Neuronal stem cell (in vitro differentiated cells): ENCODE measurements around the gene CLIC5.

Experiments
- DNase-seq: peaks from one replicate; pipeline ENCODE4 v3.0.0-alpha.2; 2013; ENCODE audit warnings: low spot score
- H2AFZ ChIP-seq: one replicate; pipeline ENCODE4 v1.6.1; 2013; ENCODE audit warnings: mild to moderate bottlenecking, low read length, inconsistent platforms
- H2AK5ac ChIP-seq: 2 replicates; pipeline ENCODE4 v1.6.1; 2013; ENCODE audit warnings: low read depth, mild to moderate bottlenecking, inconsistent platforms, low read length, moderate library complexity, mixed read lengths
- H2BK120ac ChIP-seq: 2 replicates; pipeline ENCODE4 v1.6.1; 2013; ENCODE audit warnings: low read depth, mild to moderate bottlenecking, inconsistent platforms, low read length, moderate library complexity, mixed read lengths
- H2BK12ac ChIP-seq: one replicate; pipeline ENCODE4 v1.6.1; 2013; ENCODE audit warnings: low read length, inconsistent platforms
- H2BK15ac ChIP-seq: 2 replicates; pipeline ENCODE4 v1.6.1; 2013; ENCODE audit warnings: mild to moderate bottlenecking, low read length, inconsistent platforms, mixed read lengths
- H2BK5ac ChIP-seq: one replicate; pipeline ENCODE4 v1.6.1; 2013; ENCODE audit warnings: inconsistent platforms, mild to moderate bottlenecking, low read length, moderate library complexity
- H3K14ac ChIP-seq: one replicate; pipeline ENCODE4 v1.6.1; 2013; ENCODE audit warnings: low read length, inconsistent platforms
- H3K18ac ChIP-seq: 2 replicates; pipeline ENCODE4 v1.6.1; 2013; ENCODE audit warnings: low read length, inconsistent platforms
- H3K23ac ChIP-seq: 2 replicates; pipeline ENCODE4 v1.6.1; 2013; ENCODE audit warnings: low read depth, mild to moderate bottlenecking, mixed read lengths, low read length, inconsistent platforms; ENCODE audit not compliant: poor library complexity
- H3K27ac ChIP-seq: replicated peaks from 3 replicates; pipeline ENCODE4 v1.5.1; 2013; ENCODE audit warnings: low read length, inconsistent platforms
- H3K27me3 ChIP-seq, 3 experiments: 2 replicates each; pipeline ENCODE4 v1.6.1; 2013; ENCODE audit warnings: low read length in 3 of 3, mild to moderate bottlenecking in 2 of 3, inconsistent platforms in 1 of 3, low read depth in 1 of 3, mixed read lengths in 1 of 3, moderate library complexity in 1 of 3; ENCODE audit not compliant: control insufficient read depth in 3 of 3, insufficient read depth in 3 of 3
- H3K36me3 ChIP-seq, 2 donors: replicated peaks in 1 of 2; 2 replicates each; pipeline ENCODE4 v1.6.1; 2013; ENCODE audit warnings: low read length in 2 of 2; ENCODE audit not compliant: control insufficient read depth in 2 of 2, insufficient read depth in 2 of 2
- H3K4ac ChIP-seq: 2 replicates; pipeline ENCODE4 v1.6.1; 2013; ENCODE audit warnings: inconsistent platforms, mild to moderate bottlenecking, low read length, moderate library complexity
- H3K4me1 ChIP-seq, 2 donors: 1 replicate in 1 of 2; 2 replicates in 1 of 2; pipeline ENCODE4 v1.6.1; 2013; ENCODE audit warnings: low read length in 2 of 2, low read depth in 1 of 2; ENCODE audit not compliant: control insufficient read depth in 2 of 2, insufficient read depth in 1 of 2
- H3K4me2 ChIP-seq: one replicate; pipeline ENCODE4 v1.6.1; 2013; ENCODE audit warnings: mild to moderate bottlenecking, low read length, inconsistent platforms; ENCODE audit not compliant: insufficient read depth, poor library complexity, severe bottlenecking
- H3K4me3 ChIP-seq, 2 donors: 2 replicates each; pipeline ENCODE4 v1.5.1; 2013; ENCODE audit warnings: low read length in 2 of 2, mild to moderate bottlenecking in 2 of 2, inconsistent platforms in 1 of 2, moderate library complexity in 1 of 2
- H3K79me1 ChIP-seq: one replicate; pipeline ENCODE4 v1.6.1; 2013; ENCODE audit warnings: low read depth, mild to moderate bottlenecking, inconsistent platforms, low read length, moderate library complexity
- H3K9ac ChIP-seq: one replicate; pipeline ENCODE4 v1.6.1; 2013; ENCODE audit warnings: mild to moderate bottlenecking, low read depth, low read length, inconsistent platforms; ENCODE audit not compliant: poor library complexity
- H3K9me3 ChIP-seq, 2 donors: replicated peaks in 1 of 2; 2 replicates each; pipeline versions ENCODE3 to v1.6.1; 2013; ENCODE audit warnings: low read length in 2 of 2, mild to moderate bottlenecking in 2 of 2, inconsistent platforms in 1 of 2, low read depth in 1 of 2, mixed read lengths in 1 of 2, moderate library complexity in 1 of 2; ENCODE audit not compliant: control insufficient read depth in 2 of 2, insufficient read depth in 1 of 2
- H4K8ac ChIP-seq: one replicate; pipeline ENCODE4 v1.6.1; 2013; ENCODE audit warnings: low read depth, mild to moderate bottlenecking, inconsistent platforms, low read length, moderate library complexity
- H4K91ac ChIP-seq: one replicate; pipeline ENCODE4 v1.6.1; 2013; ENCODE audit warnings: low read length, low read depth, mild to moderate bottlenecking, inconsistent platforms; ENCODE audit not compliant: poor library complexity
- WGBS, 2 donors: extraction: QIAGEN DNeasy Blood & Tissue Kit; methylation state at CpG; one replicate each; pipeline ENCODE4 v1.1.7; 2013; ENCODE audit warnings: missing lambda C conversion rate in 2 of 2, mixed read lengths in 1 of 2; ENCODE audit not compliant: insufficient read length in 2 of 2, insufficient replicate concordance in 1 of 2; ENCODE audit errors: extremely low coverage in 2 of 2; 5-methylcytosine and 5-hydroxymethylcytosine counted together

The CLIC5 gene

GRCh38 chr6:45902984-45903383 lies 112.7 kb downstream of the CLIC5 start:
- H3K4me3 ChIP-seq, result no peak overlapping the region
- no peaks in the 10 kb centered on the region for H3K9me3 ChIP-seq
- H2AFZ ChIP-seq, result no peak overlapping the region
- no peak overlapping the region for H4K8ac ChIP-seq
- no peak overlapping the region for H3K14ac ChIP-seq
- H2BK12ac ChIP-seq, result no peak overlapping the region
- no peaks in the 10 kb centered on the region for H3K27me3 ChIP-seq
- H2AK5ac ChIP-seq, result no peak overlapping the region
- peaks cover 4 to 11% of the 10 kb centered on the region in 2 donors for H3K4me1 ChIP-seq
- no peak for DNase-seq
- H3K27ac ChIP-seq, result no peak overlapping the region
- no peaks in the 10 kb centered on the region for H3K36me3 ChIP-seq
- WGBS, 2 donors, result no CpG with 5 or more reads among the region's 15 CpGs
- H3K9ac ChIP-seq, result no peak overlapping the region
- no peak overlapping the region for H3K18ac ChIP-seq
- H2BK15ac ChIP-seq, result no peak overlapping the region
- no peak overlapping the region for H3K23ac ChIP-seq
- no peaks in the 10 kb centered on the region for H3K79me1 ChIP-seq
- no peak overlapping the region for H2BK120ac ChIP-seq
- no peak overlapping the region for H3K4me2 ChIP-seq
- no peak overlapping the region for H2BK5ac ChIP-seq
- no peak overlapping the region for H3K4ac ChIP-seq
- H4K91ac ChIP-seq, result no peak overlapping the region

GRCh38 chr6:45901767-45902650 lies 113.7 kb downstream of the CLIC5 start:
- Histone ChIP-seq H3K27me3 (no peaks in the 10 kb centered on the region), H3K9me3 (no peaks in the 10 kb centered on the region), H2BK120ac (no peak overlapping the region), H2BK5ac (no peak overlapping the region), H3K14ac (no peak overlapping the region), H2BK12ac (no peak overlapping the region), H4K8ac (no peak overlapping the region), H3K23ac (no peak overlapping the region), H4K91ac (no peak overlapping the region), H3K4ac (no peak overlapping the region), H3K79me1 (no peaks in the 10 kb centered on the region), H2AFZ (no peak overlapping the region), H3K4me1 (peaks cover 4 to 11% of the 10 kb centered on the region in 2 donors), H3K4me3 (no peak overlapping the region), H2BK15ac (no peak overlapping the region), H2AK5ac (no peak overlapping the region), H3K9ac (no peak overlapping the region), H3K27ac (no peak overlapping the region), H3K18ac (peak overlapping the region; percentile 44), H3K36me3 (no peaks in the 10 kb centered on the region), H3K4me2 (no peak overlapping the region)
- DNase-seq, result no peak
- WGBS, 2 donors, result no CpG with 5 or more reads among the region's 7 CpGs

GRCh38 chr6:45900808-45901752 lies 114.6 kb downstream of the CLIC5 start:
- no peak overlapping the region for H3K14ac ChIP-seq

GRCh38 chr6:45899683-45899946 lies 116.0 kb downstream of the CLIC5 start:
- Histone ChIP-seq H2AK5ac (no peak overlapping the region), H4K91ac (no peak overlapping the region), H3K27ac (no peak overlapping the region), H3K14ac (no peak overlapping the region), H2AFZ (peak overlapping the region; percentile 4), H3K23ac (no peak overlapping the region), H3K4ac (no peak overlapping the region), H3K4me3 (no peak overlapping the region), H3K27me3 (no peaks in the 10 kb centered on the region), H2BK120ac (no peak overlapping the region), H3K4me1 (peaks cover 4 to 11% of the 10 kb centered on the region in 2 donors), H3K36me3 (no peaks in the 10 kb centered on the region), H3K9ac (no peak overlapping the region), H2BK12ac (no peak overlapping the region), H3K18ac (no peak overlapping the region), H3K9me3 (no peaks in the 10 kb centered on the region), H3K79me1 (no peaks in the 10 kb centered on the region), H4K8ac (no peak overlapping the region), H2BK5ac (no peak overlapping the region), H3K4me2 (no peak overlapping the region), H2BK15ac (no peak overlapping the region)
- DNase-seq, result no peak
- WGBS, 2 donors, result no CpG with 5 or more reads among the region's 4 CpGs

More at GRCh38 chr6:45900808-45901752, 114.6 kb downstream of the CLIC5 start:
- Histone ChIP-seq H2BK12ac (no peak overlapping the region), H2BK120ac (no peak overlapping the region), H3K27ac (no peak overlapping the region), H4K91ac (no peak overlapping the region), H3K4me3 (no peak overlapping the region), H2BK5ac (no peak overlapping the region), H3K27me3 (no peaks in the 10 kb centered on the region), H3K18ac (no peak overlapping the region), H3K36me3 (no peaks in the 10 kb centered on the region), H4K8ac (no peak overlapping the region), H2BK15ac (no peak overlapping the region), H3K9me3 (no peaks in the 10 kb centered on the region), H3K4ac (no peak overlapping the region), H2AK5ac (no peak overlapping the region), H3K4me1 (peaks cover 4 to 11% of the 10 kb centered on the region in 2 donors), H3K9ac (no peak overlapping the region), H3K23ac (no peak overlapping the region), H3K79me1 (no peaks in the 10 kb centered on the region), H2AFZ (no peak overlapping the region), H3K4me2 (no peak overlapping the region)
- no peak for DNase-seq
- WGBS, 2 donors, result no CpG with 5 or more reads among the region's 9 CpGs
